Measurements from ENCODE around the gene POLR3A. TPM values are rescaled to one million over a fixed set of nuclear protein-coding genes. Genes with fewer than 3 reads are reported as not detected.
"Not testable (repeated sequence)": the region's sequence is repeated elsewhere in the genome, so short reads cannot be mapped to it uniquely, and the experiment has no call there.

The POLR3A gene
- polyA plus RNA-seq, 3 donors: 18.4 to 18.8 (median 18.6) TPM

DNA sequence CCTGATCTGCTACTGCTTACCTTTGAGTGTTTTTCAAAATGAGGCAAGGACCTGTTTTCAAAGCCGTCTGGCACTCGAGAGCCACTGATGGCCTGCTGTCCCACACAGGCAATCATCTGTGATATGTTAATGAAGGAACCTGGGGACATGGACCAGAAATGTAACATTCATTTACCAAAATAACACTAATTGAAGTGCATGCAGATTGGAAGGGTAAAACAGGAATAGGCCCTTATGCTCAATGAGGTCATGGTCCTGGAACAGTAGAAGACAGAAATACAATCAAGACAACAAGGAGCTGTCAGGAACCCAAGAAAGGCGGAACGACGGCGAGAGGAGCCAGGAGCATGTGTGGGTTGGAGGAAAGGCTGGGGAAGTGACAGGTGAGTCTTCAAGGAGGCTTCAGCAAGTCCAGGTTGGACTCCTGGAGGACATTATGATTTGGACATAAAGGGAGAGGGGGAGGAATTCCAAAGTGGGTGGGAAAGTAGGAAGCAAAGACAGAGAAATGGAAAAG is 28.3 kb downstream of the POLR3A start:
- no peak for DNase-seq (ENCODE audit: extremely low read depth in 1 of 11, low read depth in 9 of 11, low spot score in 4 of 11)

GRCh38 chr10:78000206-78000605 is 29.1 kb downstream of the POLR3A start:
- no peak for DNase-seq (ENCODE audit: extremely low read depth in 1 of 11, low read depth in 9 of 11, low spot score in 4 of 11)

GRCh38 chr10:77998780-77999179 is 30.5 kb downstream of the POLR3A start:
- not testable (repeated sequence) for DNase-seq (ENCODE audit: extremely low read depth in 1 of 11, low read depth in 9 of 11, low spot score in 4 of 11)

GRCh38 chr10:77993620-77994019 is 35.7 kb downstream of the POLR3A start:
- no peak for DNase-seq (ENCODE audit: extremely low read depth in 1 of 11, low read depth in 9 of 11, low spot score in 4 of 11)

GRCh38 chr10:77989081-77989724 is 40.1 kb downstream of the POLR3A start:
- DNase-seq (ENCODE audit: extremely low read depth in 1 of 11, low read depth in 9 of 11, low spot score in 4 of 11): no peak

DNA sequence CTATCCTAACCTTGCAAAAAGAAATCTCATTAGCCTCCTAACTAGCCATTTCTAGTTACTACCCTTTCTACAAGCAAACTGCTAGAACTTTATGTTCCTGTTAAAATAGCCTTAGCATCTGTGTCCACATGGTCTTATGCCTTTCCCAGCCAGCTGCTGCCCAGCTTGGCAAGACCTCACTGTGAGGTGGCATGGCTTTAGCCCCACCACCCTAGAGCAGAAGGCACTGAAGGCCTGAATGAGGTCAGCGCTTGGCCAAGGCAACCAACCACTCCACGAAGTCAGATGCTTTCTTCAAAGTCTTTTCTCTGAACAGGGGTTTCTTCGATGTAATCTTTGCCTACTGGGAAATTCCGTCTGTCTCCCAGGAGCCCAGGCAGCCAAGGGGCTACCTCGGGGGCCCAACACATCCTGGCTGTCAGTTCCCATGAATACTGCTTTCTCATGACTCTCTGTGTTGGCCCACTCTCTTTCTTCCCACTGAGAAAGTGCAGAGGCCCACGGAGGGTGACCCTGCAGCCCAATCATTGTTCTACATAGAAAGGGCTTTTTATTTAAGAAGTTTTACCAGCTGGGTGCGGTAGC is 41.6 kb downstream of the POLR3A start:
- DNase-seq (ENCODE audit: extremely low read depth in 1 of 11, low read depth in 9 of 11, low spot score in 4 of 11): no peak

GRCh38 chr10:77984986-77985385 is 44.3 kb downstream of the POLR3A start:
- no peak for DNase-seq (ENCODE audit: extremely low read depth in 1 of 11, low read depth in 9 of 11, low spot score in 4 of 11)

DNA sequence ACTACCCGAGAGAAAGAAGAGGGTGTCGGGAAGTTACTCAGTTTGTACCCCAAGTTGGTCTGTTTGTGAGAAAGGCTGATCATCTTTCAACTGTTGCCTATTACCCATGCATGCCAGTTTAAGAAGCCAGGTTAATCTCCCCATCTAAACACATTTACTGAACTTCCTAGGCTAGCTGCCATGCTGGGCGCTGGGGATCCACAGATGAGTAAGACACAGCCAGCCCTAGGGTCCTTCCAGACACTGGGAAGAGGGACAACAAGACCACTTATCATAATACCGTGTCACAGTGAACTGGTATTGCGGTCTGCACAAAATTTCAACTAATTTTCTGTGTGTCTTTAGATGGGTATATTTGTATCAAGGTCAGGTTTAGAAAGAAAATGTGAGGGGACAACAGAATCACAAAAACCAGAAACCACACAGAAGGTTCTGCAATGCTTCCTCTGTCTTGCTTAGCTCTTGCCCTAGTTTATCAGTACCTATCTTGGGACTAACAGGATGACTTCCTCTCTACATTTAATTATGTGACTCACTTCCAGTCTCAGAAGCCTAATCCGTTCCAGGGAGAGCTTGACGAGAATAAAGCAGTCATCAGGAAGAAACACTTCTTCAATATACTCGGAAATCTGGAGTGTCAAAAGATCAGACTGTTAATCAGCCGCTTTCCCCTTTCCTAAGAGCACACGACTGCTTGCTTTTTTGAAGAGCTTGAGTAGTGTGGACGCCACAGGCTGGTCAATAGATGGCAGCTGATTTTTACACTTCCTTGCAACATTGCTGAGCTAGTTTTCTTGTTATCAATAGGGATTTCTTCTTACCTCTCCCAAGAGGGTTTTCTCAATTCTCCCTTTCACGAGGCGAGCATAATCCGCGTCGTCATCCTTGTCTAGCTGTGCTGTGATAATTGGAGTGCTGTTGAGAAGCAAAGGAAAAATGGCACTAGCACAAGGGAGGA is 45.7 kb downstream of the POLR3A start:
- no peak for DNase-seq (ENCODE audit: extremely low read depth in 1 of 11, low read depth in 9 of 11, low spot score in 4 of 11)

DNA sequence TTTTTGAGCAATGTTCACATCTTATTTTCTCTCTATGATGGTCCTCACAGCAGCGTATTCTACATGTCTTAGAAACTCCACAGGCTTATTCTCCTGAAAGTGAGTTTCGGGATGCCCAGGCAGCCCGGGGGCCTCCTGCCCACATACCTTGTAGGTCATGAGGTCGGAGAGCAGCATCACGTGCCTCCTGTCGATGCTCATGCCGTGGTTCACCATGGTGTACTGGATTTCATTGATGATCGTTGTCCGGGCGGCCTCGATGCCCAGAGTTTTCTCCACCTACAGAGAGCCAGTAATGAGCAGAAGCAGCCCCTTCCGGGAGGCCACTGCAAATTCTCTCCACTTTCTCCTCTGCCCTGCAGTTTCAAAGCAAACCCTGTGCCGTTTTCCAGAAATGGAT is 48.0 kb downstream of the POLR3A start:
- no peak for DNase-seq (ENCODE audit: extremely low read depth in 1 of 11, low read depth in 9 of 11, low spot score in 4 of 11)

GRCh38 chr10:77979221-77979620 is 50.1 kb downstream of the POLR3A start:
- no peak for DNase-seq (ENCODE audit: extremely low read depth in 1 of 11, low read depth in 9 of 11, low spot score in 4 of 11)

DNA sequence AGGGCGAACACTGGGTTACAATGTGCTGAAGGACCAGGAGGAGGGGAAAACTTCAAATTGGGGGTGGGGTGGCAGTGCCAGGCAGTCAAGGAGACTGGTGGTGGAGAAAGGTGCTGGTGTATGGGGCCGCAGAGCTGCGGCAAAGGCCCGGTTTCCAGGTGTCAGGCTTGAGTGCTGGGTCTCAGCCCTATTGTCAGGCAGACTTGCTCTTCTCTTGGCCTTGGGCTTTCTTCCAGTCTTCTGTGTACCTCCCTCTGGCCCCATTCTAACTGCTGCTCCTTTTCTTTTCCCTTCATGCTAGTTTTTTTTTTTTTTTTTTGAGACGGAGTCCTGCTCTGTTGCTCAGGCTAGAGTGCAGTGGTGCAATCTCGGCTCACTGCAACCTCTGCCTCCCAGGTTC is 51.0 kb downstream of the POLR3A start:
- DNase-seq (ENCODE audit: extremely low read depth in 1 of 11, low read depth in 9 of 11, low spot score in 4 of 11): no peak

DNA sequence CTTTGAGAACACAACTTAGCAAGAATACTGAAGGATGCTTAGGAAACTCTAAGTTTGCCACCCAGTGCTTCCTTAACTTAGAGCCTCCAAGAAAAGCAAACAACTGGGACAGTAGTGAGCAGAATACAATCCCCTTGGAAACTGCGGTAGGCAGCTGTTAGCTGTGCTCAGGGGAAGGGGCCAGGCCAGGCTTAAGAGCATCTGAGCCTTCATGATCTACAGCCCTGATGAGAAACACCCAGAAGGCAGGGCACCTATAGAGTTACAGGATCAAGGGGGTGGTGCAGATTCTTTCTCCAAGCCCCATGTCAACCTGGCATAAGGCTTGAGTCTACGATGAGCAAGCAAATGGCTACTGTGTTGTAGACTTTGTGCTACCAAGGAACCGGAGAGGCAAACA is 51.4 kb downstream of the POLR3A start:
- DNase-seq (ENCODE audit: extremely low read depth in 1 of 11, low read depth in 9 of 11, low spot score in 4 of 11): no peak

GRCh38 chr10:77977016-77977415 is 52.3 kb downstream of the POLR3A start:
- DNase-seq (ENCODE audit: extremely low read depth in 1 of 11, low read depth in 9 of 11, low spot score in 4 of 11): no peak

GRCh38 chr10:77975086-77975666 is 54.1 kb downstream of the POLR3A start:
- no peak for DNase-seq (ENCODE audit: extremely low read depth in 1 of 11, low read depth in 9 of 11, low spot score in 4 of 11)

GRCh38 chr10:77974396-77975074 is 54.8 kb downstream of the POLR3A start:
- DNase-seq (ENCODE audit: extremely low read depth in 1 of 11, low read depth in 9 of 11, low spot score in 4 of 11): peak in 2 of 11 donors; percentile 20 to 35

DNA sequence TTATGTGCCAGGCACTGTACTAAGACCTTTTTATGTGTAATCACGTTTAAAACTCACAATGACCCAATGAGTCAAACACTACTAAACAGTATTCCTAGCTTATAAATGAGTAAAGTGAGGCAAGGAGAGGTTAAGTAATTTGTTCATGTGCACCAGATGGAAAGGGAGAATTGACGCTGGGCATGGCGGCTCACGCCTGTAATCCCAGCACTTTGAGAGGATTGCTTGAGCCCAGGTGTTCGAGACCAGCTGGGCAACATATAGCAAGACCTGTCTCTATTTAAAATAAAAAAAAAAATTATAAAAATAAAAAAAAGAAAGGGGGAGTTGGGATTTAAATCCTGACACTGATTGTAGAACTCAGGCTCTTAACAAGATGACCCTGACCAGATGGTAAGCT is 56.0 kb downstream of the POLR3A start:
- no peak for DNase-seq (ENCODE audit: extremely low read depth in 1 of 11, low read depth in 9 of 11, low spot score in 4 of 11)

GRCh38 chr10:77972148-77972547 is 57.2 kb downstream of the POLR3A start:
- DNase-seq (ENCODE audit: extremely low read depth in 1 of 11, low read depth in 9 of 11, low spot score in 4 of 11): no peak

DNA sequence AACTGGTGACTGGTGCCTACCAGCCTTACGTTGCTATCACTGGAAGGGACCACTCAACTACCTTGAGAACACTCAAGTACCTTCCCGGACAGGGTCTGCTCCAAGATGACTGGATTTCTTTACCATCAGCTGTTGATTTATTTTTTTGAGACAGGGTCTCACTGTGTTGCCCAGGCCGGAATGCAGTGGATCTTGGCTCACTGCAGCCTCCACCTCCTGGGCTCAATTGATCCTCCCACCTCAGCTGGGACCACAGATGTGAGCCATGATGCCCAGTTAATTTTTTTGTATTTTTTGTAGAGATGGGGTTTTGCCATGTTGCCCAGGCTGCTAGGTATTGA is 57.5 kb downstream of the POLR3A start:
- DNase-seq (ENCODE audit: extremely low read depth in 1 of 11, low read depth in 9 of 11, low spot score in 4 of 11): no peak
